MM.1S (cell line): Measurements from ENCODE around the gene RABGAP1L.
"Not testable (repeated sequence)": the region's sequence is repeated elsewhere in the genome, so short reads cannot be mapped to it uniquely, and the experiment has no call there.

Source experiments
- DNase-seq: peaks from one replicate; pipeline ENCODE4 v3.0.0-alpha.2; 2015
- H2AFZ ChIP-seq: fragments of 300-600 bp; sonication (generic); 2 replicates; pipeline ENCODE4 v1.6.0; 2016; ENCODE audit warnings: antibody characterized with exemption, low read length
- H3F3A ChIP-seq: fragments of 300-600 bp; sonication (generic); 2 replicates; pipeline ENCODE4 v1.6.1; 2016; ENCODE audit warnings: mild to moderate bottlenecking, antibody characterized with exemption, low read length, moderate library complexity, mixed read lengths; ENCODE audit not compliant: insufficient read depth
- H3K27ac ChIP-seq: fragments of 300-600 bp; sonication (generic); 2 replicates; pipeline ENCODE4 v1.5.1; 2016; ENCODE audit warnings: mild to moderate bottlenecking, low read length
- H3K27me3 ChIP-seq: fragments of 300-600 bp; sonication (generic); replicated peaks from 2 replicates; pipeline ENCODE4 v1.6.0; 2016; ENCODE audit warnings: low read length; ENCODE audit not compliant: insufficient read depth
- H3K36me3 ChIP-seq: fragments of 300-600 bp; sonication (generic); replicated peaks from 2 replicates; pipeline ENCODE4 v1.6.1; 2016; ENCODE audit warnings: mild to moderate bottlenecking, low read length, mixed read lengths; ENCODE audit not compliant: insufficient read depth
- H3K4me1 ChIP-seq: fragments of 300-600 bp; sonication (generic); 2 replicates; pipeline ENCODE4 v1.6.1; 2016; ENCODE audit warnings: low read length, mixed read lengths
- H3K4me2 ChIP-seq: fragments of 300-600 bp; sonication (generic); 2 replicates; pipeline ENCODE4 v1.6.0; 2016; ENCODE audit warnings: low read depth, low read length
- H3K4me3 ChIP-seq: fragments of 300-600 bp; sonication (generic); 2 replicates; pipeline ENCODE4 v1.5.1; 2016; ENCODE audit warnings: low read length, mixed read lengths
- H3K79me2 ChIP-seq: fragments of 300-600 bp; sonication (generic); 2 replicates; pipeline ENCODE4 v1.6.1; 2016; ENCODE audit warnings: mixed run types, low read length, mixed read lengths
- H3K9ac ChIP-seq: fragments of 300-600 bp; sonication (generic); 2 replicates; pipeline ENCODE4 v1.6.1; 2016; ENCODE audit warnings: low read length, mixed read lengths
- H3K9me2 ChIP-seq: fragments of 300-600 bp; sonication (generic); replicated peaks from 2 replicates; pipeline ENCODE4 v1.6.1; 2016; ENCODE audit warnings: mild to moderate bottlenecking, low read length, mixed read lengths; ENCODE audit not compliant: insufficient read depth
- H3K9me3 ChIP-seq: fragments of 300-600 bp; sonication (generic); replicated peaks from 2 replicates; pipeline ENCODE4 v1.6.1; 2016; ENCODE audit warnings: mild to moderate bottlenecking, low read length, mixed read lengths; ENCODE audit not compliant: insufficient read depth
- H4K20me1 ChIP-seq: fragments of 300-600 bp; sonication (generic); 2 replicates; pipeline ENCODE4 v1.6.1; 2016; ENCODE audit warnings: mild to moderate bottlenecking, low read length, moderate library complexity, mixed read lengths; ENCODE audit not compliant: insufficient read depth
- EZH2 ChIP-seq: fragments of 300-600 bp; sonication (generic); optimal IDR thresholded peaks from 2 replicates; pipeline ENCODE3; 2017; ENCODE audit warnings: low read depth, mild to moderate bottlenecking, antibody characterized with exemption, low read length, mixed read lengths
- EZH2phosphoT487 ChIP-seq: fragments of 300-600 bp; sonication (generic); IDR thresholded peaks from 2 replicates; pipeline ENCODE4 v1.6.1; 2018; ENCODE audit warnings: antibody characterized with exemption, low read length
- TF ChIP-seq, protein P1 (sequence below): fragments of 300-600 bp; sonication (generic); IDR thresholded peaks from 2 replicates; pipeline ENCODE4 v1.5.1; 2016; ENCODE audit warnings: antibody characterized with exemption, low read length, mixed read lengths

RABGAP1L gene

DNA sequence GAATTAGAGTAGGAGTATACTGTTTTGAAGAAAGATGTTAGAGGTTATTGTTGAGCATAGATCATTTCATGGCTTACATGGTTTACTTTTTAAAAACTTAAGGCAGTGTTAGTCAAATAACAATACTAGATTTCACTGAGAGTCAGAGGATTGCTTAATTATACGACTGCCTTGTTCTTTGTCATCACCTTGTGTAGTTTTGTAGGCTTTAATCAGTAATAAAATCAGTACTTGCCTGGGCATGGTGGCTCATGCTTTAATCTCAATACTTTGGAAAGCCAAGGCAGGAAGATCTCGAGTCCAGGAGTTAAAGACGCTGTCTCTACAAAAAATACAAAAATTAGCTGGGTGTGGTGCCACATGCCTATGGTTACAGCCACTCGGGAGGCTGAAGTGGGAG, 247.1 kb downstream of the RABGAP1L start:
- Histone ChIP-seq H3K27ac (no peak overlapping the region), H3K79me2 (no peaks in the 10 kb centered on the region), H3K4me2 (no peak overlapping the region), H3K4me3 (no peak overlapping the region), H3F3A (no peaks in the 10 kb centered on the region), H3K27me3 (no peaks in the 10 kb centered on the region), H3K9me2 (no peaks in the 10 kb centered on the region), H3K9ac (no peak overlapping the region), H3K9me3 (no peaks in the 10 kb centered on the region), H2AFZ (no peak overlapping the region), H3K4me1 (no peaks in the 10 kb centered on the region), H4K20me1 (no peaks in the 10 kb centered on the region), H3K36me3 (no peaks in the 10 kb centered on the region)
- no peak for DNase-seq
- TF ChIP-seq EZH2 (no peak), EZH2phosphoT487 (no peak)
- TF ChIP-seq, protein P1, sequence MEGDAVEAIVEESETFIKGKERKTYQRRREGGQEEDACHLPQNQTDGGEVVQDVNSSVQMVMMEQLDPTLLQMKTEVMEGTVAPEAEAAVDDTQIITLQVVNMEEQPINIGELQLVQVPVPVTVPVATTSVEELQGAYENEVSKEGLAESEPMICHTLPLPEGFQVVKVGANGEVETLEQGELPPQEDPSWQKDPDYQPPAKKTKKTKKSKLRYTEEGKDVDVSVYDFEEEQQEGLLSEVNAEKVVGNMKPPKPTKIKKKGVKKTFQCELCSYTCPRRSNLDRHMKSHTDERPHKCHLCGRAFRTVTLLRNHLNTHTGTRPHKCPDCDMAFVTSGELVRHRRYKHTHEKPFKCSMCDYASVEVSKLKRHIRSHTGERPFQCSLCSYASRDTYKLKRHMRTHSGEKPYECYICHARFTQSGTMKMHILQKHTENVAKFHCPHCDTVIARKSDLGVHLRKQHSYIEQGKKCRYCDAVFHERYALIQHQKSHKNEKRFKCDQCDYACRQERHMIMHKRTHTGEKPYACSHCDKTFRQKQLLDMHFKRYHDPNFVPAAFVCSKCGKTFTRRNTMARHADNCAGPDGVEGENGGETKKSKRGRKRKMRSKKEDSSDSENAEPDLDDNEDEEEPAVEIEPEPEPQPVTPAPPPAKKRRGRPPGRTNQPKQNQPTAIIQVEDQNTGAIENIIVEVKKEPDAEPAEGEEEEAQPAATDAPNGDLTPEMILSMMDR, result no peak

DNA sequence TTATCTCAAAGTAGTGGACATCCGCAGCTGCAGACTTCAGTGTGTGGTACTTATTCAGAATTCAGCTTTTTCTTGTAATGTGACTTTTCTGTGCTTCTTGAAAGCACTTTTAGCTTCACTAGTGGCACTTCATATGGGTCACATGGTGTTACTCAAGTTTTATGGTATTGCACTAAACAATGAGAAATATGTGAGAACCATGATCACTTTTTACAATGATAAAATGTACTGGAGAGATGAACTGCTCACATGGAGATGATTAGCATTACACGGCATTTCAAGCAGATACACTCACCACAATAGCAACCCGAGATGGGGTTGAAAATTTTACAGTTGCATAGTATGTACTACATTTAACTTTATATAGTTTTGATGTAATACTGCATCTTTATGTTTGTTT, 248.3 kb downstream of the RABGAP1L start:
- no peaks in the 10 kb centered on the region for H3K36me3 ChIP-seq
- H3K4me3 ChIP-seq, result no peak overlapping the region
- TF ChIP-seq, protein P1, result no peak
- TF ChIP-seq EZH2phosphoT487 (no peak), EZH2 (no peak)
- H3K4me2 ChIP-seq, result no peak overlapping the region
- H3K79me2 ChIP-seq, result no peaks in the 10 kb centered on the region
- no peak overlapping the region for H3K9ac ChIP-seq
- DNase-seq, result no peak
- no peaks in the 10 kb centered on the region for H4K20me1 ChIP-seq
- H3K4me1 ChIP-seq, result no peaks in the 10 kb centered on the region
- H3K27me3 ChIP-seq, result no peaks in the 10 kb centered on the region
- no peak overlapping the region for H2AFZ ChIP-seq
- no peaks in the 10 kb centered on the region for H3K9me2 ChIP-seq
- no peaks in the 10 kb centered on the region for H3K9me3 ChIP-seq
- H3F3A ChIP-seq, result no peaks in the 10 kb centered on the region
- H3K27ac ChIP-seq, result no peak overlapping the region

GRCh38 chr1:174408146-174408545, 248.8 kb downstream of the RABGAP1L start:
- Histone ChIP-seq H3K9ac (no peak overlapping the region), H2AFZ (no peak overlapping the region)
- DNase-seq, result no peak

GRCh38 chr1:174409801-174410200, 250.5 kb downstream of the RABGAP1L start:
- not testable (repeated sequence) for H3K27me3 ChIP-seq, H3K4me3 ChIP-seq

More at GRCh38 chr1:174408146-174408545, 248.8 kb downstream of the RABGAP1L start:
- Histone ChIP-seq H3K4me3 (no peak overlapping the region), H3K4me2 (no peak overlapping the region), H3K27ac (no peak overlapping the region), H3K36me3 (no peaks in the 10 kb centered on the region), H3F3A (no peaks in the 10 kb centered on the region), H4K20me1 (no peaks in the 10 kb centered on the region), H3K79me2 (no peaks in the 10 kb centered on the region), H3K9me2 (no peaks in the 10 kb centered on the region), H3K9me3 (no peaks in the 10 kb centered on the region), H3K27me3 (no peaks in the 10 kb centered on the region), H3K4me1 (no peaks in the 10 kb centered on the region)
- TF ChIP-seq EZH2, result no peak
- TF ChIP-seq, protein P1, result no peak
- no peak for TF ChIP-seq EZH2phosphoT487

More at GRCh38 chr1:174409801-174410200, 250.5 kb downstream of the RABGAP1L start:
- not testable (repeated sequence) for H3K79me2 ChIP-seq, H3K9me3 ChIP-seq, H4K20me1 ChIP-seq, H3K36me3 ChIP-seq, H3K27ac ChIP-seq, H3K9me2 ChIP-seq, H3K4me1 ChIP-seq, H2AFZ ChIP-seq, H3K9ac ChIP-seq, H3K4me2 ChIP-seq, H3F3A ChIP-seq, DNase-seq
